ENCODE results near the gene EIPR1. TPM values are rescaled to one million over a fixed set of nuclear protein-coding genes. Genes with fewer than 3 reads are reported as not detected.

EIPR1 gene
- polyA plus RNA-seq, 2 of the 4 experiments (the other 2 are of a cell fraction) = 55.0 to 65.0 TPM

DNA sequence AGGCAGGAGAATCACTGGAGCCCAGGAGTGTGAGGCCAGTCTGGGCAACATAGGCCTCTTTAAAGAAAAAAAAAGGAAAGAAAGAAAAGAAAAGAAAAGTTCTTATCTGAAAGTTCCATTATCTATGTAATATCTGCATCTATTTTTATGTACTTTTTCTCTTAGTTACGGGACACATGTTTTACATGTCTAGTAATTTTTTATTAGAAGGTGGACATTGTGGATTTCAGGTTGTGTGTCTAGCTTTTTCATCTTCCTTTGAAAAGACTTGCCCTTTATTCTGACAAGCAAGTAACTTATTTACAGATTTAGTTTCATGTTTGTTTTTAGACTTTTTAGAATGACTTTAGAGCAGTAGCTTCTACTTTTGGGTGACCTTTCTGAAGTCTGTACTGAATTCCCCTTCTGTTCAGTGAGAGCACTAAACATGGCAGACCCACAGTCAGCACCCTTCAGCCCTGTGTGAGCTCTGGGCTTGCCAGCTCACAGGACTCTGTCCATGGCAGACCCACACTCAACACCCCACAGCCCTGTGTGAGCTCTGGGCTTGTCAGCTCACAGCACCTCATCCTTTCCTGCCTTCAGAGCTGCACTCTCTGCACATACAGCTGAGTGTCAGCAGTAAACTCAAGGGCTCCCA, 19.4 kb upstream of the EIPR1 start:
- FAIRE-seq (no peak), ATAC-seq (no peak), DNase-seq (ENCODE audit: low read depth in 1 of 2, low spot score in 1 of 2) (no peak)
- Histone ChIP-seq H3K4me3 (no peak overlapping the region), H3K9me3 (peaks cover 33% of the 10 kb centered on the region), H3K27ac (no peak overlapping the region), H3K4me2 (no peak overlapping the region), H3K4me1 (no peaks in the 10 kb centered on the region)
- POLR2A ChIA-PET = no interaction called here
- TF ChIP-seq, protein P1, sequence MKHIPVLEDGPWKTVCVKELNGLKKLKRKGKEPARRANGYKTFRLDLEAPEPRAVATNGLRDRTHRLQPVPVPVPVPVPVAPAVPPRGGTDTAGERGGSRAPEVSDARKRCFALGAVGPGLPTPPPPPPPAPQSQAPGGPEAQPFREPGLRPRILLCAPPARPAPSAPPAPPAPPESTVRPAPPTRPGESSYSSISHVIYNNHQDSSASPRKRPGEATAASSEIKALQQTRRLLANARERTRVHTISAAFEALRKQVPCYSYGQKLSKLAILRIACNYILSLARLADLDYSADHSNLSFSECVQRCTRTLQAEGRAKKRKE (CRISPR knock-in tag; IDR thresholded peaks at IDR 0.05; ENCODE audit: low read depth) = no peak
- no peak for TF ChIP-seq CHD2 (IDR thresholded peaks at IDR 0.05; ENCODE audit: low read length, partially characterized antibody)
- no peak for TF ChIP-seq FOXS1 (CRISPR knock-in tag; IDR thresholded peaks at IDR 0.05)
- no peak for TF ChIP-seq EHF (CRISPR knock-in tag; IDR thresholded peaks at IDR 0.05)
- no peak for TF ChIP-seq FOSB (CRISPR knock-in tag; IDR thresholded peaks at IDR 0.05)
- TF ChIP-seq, protein P2, sequence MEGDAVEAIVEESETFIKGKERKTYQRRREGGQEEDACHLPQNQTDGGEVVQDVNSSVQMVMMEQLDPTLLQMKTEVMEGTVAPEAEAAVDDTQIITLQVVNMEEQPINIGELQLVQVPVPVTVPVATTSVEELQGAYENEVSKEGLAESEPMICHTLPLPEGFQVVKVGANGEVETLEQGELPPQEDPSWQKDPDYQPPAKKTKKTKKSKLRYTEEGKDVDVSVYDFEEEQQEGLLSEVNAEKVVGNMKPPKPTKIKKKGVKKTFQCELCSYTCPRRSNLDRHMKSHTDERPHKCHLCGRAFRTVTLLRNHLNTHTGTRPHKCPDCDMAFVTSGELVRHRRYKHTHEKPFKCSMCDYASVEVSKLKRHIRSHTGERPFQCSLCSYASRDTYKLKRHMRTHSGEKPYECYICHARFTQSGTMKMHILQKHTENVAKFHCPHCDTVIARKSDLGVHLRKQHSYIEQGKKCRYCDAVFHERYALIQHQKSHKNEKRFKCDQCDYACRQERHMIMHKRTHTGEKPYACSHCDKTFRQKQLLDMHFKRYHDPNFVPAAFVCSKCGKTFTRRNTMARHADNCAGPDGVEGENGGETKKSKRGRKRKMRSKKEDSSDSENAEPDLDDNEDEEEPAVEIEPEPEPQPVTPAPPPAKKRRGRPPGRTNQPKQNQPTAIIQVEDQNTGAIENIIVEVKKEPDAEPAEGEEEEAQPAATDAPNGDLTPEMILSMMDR (IDR thresholded peaks at IDR 0.05) = no peak
- no peak for TF ChIP-seq MAFK (IDR thresholded peaks at IDR 0.05; ENCODE audit: partially characterized antibody)
- CTCF ChIA-PET = interaction anchor here (1.3 to 1.6 kb wide), 3 partner anchors 13 to 139 kb away, joined by 3 to 7 read pairs (median 3); no protein-coding TSS in a partner anchor
- WGBS (ENCODE audit: missing lambda C conversion rate) = 90% methylated on average over 1 of the region's 1 CpG

DNA sequence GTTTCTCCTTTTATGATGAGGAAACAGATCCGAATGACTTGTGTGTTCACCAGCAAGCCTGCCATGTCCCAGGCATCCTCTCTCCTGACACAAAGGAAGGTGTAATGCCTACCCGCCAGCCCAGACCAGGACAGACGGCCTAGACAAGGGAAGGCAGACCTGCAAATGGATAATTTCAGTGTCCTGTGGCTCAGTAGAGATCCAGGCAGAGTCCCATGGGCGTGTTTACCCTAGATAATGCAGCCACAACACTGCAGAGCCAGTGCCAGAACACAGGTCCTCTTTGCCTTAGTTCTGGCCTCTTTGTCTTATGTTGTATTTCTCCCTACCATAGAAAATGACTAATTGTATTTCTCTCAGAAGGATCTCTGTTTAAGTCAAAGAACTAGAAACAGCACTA, 14.6 kb upstream of the EIPR1 start:
- POLR2A ChIA-PET = interaction anchor here (1.5 kb wide), 1 partner anchor 14 kb away, joined by 6 read pairs; the partner anchor contains the start of gene EIPR1
- no peaks in the 10 kb centered on the region for H3K4me1 ChIP-seq
- FAIRE-seq (no peak), DNase-seq (ENCODE audit: low read depth in 1 of 2, low spot score in 1 of 2) (no peak), ATAC-seq (no peak)
- CTCF ChIA-PET = no interaction called here
- WGBS (ENCODE audit: missing lambda C conversion rate) = 95% methylated on average over 4 of the region's 4 CpGs
- no peak overlapping the region for H3K4me2 ChIP-seq
- no peak overlapping the region for H3K4me3 ChIP-seq
- H3K9me3 ChIP-seq = peaks cover 26% of the 10 kb centered on the region
- TF ChIP-seq GATA3 (IDR thresholded peaks at IDR 0.05; ENCODE audit: borderline replicate concordance) = no peak
- TF ChIP-seq FOXS1 (CRISPR knock-in tag; IDR thresholded peaks at IDR 0.05) = no peak
- TF ChIP-seq EP300 (IDR thresholded peaks at IDR 0.05) = no peak
- TF ChIP-seq RARB (CRISPR knock-in tag; IDR thresholded peaks at IDR 0.05) = no peak
- no peak for TF ChIP-seq CHD2 (IDR thresholded peaks at IDR 0.05; ENCODE audit: low read length, partially characterized antibody)
- no peak overlapping the region for H3K27ac ChIP-seq

DNA sequence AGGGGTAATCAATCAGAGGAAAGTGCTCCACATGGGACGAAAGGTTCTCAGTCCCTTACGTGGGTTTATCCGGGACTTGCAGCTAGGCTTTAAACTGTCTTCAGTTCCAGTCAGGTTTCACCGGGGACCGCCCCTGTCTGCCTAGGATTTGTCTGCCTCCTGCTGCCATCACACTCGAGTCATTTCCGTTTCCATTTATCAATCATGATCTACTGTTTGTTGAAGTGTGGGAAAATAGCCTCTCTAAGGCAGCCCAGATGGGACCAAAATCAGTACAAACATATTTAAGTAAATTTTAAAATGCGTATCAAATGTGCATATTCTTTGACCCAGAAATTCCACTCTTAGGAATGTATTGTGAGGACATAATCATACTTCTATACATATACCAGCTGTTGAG, 12.4 kb upstream of the EIPR1 start:
- H3K9me3 ChIP-seq = peaks cover 6% of the 10 kb centered on the region; the same call in 2 of the 3 replicates
- H3K27ac ChIP-seq = no peak overlapping the region
- ChIA-PET CTCF (no interaction called here), POLR2A (no interaction called here)
- DNase-seq (ENCODE audit: low read depth in 1 of 2, low spot score in 1 of 2) (no peak), ATAC-seq (no peak), FAIRE-seq (no peak)
- WGBS (ENCODE audit: missing lambda C conversion rate) = 94% methylated on average over 8 of the region's 8 CpGs
- H3K4me3 ChIP-seq = no peak overlapping the region
- H3K4me1 ChIP-seq = no peaks in the 10 kb centered on the region
- TF ChIP-seq GATA3 (IDR thresholded peaks at IDR 0.05; ENCODE audit: borderline replicate concordance) (no peak), CEBPB (IDR thresholded peaks at IDR 0.05) (no peak), MYC (IDR thresholded peaks at IDR 0.05; ENCODE audit: borderline replicate concordance, low read length) (no peak), POLR2A (IDR thresholded peaks at IDR 0.05; ENCODE audit: low read length) (no peak), NR3C1 (IDR thresholded peaks at IDR 0.05) (no peak)
- TF ChIP-seq, protein P3, sequence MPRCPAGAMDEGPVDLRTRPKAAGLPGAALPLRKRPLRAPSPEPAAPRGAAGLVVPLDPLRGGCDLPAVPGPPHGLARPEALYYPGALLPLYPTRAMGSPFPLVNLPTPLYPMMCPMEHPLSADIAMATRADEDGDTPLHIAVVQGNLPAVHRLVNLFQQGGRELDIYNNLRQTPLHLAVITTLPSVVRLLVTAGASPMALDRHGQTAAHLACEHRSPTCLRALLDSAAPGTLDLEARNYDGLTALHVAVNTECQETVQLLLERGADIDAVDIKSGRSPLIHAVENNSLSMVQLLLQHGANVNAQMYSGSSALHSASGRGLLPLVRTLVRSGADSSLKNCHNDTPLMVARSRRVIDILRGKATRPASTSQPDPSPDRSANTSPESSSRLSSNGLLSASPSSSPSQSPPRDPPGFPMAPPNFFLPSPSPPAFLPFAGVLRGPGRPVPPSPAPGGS (IDR thresholded peaks at IDR 0.05) = no peak
- TF ChIP-seq, protein P4, sequence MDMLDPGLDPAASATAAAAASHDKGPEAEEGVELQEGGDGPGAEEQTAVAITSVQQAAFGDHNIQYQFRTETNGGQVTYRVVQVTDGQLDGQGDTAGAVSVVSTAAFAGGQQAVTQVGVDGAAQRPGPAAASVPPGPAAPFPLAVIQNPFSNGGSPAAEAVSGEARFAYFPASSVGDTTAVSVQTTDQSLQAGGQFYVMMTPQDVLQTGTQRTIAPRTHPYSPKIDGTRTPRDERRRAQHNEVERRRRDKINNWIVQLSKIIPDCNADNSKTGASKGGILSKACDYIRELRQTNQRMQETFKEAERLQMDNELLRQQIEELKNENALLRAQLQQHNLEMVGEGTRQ (IDR thresholded peaks at IDR 0.05) = no peak
- no peak overlapping the region for H3K4me2 ChIP-seq
